Stimulated activated CD4-positive, alpha-beta T cell treated with anti-CD3 and anti-CD28 coated beads, TNF-alpha, amount 100 ng/mL, for 24 hours (primary cell): Measurements from ENCODE around the gene ABI1.
"Not testable (repeated sequence)": the region's sequence is repeated elsewhere in the genome, so short reads cannot be mapped to it uniquely, and the experiment has no call there.

Experiments used
- DNase-seq, 3 experiments: peaks; one replicate each; pipeline ENCODE4 v3.0.0-alpha.2; 2020; ENCODE audit warnings: low read depth in 3 of 3

ABI1 gene

DNA sequence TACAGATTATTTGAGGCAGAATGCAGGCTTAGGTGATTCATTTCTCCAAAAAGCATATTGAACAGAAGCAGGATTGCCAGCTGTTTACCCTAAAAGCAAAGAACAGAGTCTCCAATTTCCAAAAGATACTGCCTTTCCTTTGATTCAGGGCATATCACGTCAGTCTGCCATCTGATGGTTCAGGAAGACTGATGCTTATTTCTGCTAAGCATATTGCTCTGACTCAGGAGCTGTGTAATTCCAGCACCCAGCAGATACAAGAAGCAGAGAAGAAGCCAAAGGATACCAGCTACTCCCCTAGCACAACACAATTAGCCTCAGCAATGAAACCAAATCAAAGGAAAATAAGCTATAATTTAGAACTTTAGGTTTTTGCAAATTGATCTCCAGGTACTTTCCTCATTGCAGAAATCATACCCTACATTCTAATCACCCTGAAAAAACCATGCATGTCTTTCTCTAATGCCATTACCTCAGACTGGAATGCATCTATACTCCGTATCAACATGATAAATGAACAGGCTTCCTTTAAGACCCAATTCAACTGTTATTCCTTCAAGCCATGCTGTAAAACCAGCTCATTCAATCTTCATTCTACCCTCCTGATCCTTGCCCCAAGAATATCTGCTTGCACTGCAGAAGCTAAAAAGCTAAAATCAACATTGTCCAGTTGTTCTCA is 55.1 kb downstream of the ABI1 start:
- no peak for DNase-seq

DNA sequence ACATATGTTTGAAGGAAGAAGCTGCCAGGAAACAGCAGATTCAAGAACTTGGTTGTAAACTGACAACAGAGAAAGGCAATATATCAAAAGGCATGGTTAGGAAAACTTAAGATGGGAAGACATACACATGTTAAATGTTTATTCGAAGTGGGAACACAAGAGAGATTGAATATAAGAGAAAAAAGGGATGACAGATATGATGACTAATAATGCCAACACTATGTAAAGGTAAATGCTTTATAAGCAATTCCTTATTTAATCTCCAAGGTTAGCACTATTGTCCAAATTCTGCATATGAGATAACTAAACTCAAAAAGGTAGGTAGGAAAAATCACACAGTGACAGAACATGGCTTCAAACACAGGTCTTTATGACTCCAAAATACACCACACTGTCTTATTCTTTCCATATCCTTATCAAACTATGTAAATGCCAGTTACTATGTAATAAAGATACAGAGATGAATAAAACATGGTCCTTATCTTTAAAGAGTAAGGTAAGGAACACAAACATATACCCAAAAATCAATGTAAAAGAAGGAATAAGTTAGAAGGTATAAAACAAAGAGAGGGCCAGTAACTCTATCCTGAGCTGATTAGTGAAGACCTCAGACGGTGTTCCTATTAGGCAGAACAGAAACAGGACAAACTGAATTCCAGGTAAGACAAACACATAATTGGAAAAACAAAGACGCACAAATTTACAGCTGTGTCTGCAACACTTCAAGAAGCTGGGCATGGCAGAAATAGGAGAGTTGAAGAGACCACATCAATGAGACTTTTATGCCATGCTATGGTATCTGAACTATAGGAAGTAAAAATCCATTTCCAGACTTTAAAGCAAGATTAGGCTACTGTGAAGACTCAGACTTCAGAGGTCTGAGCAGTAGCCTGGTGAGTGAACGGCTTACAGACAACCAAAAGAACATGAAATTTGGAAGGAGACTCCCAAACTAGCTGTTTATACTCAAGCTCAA is 56.1 kb downstream of the ABI1 start:
- no peak for DNase-seq

- DNase-seq: no peak
These were observed 56.9 kb downstream of the ABI1 start for GRCh38 chr10:26803849-26804248.

GRCh38 chr10:26802527-26802926 is 58.2 kb downstream of the ABI1 start:
- DNase-seq: no peak

- DNase-seq: no peak
These were observed 58.9 kb downstream of the ABI1 start for GRCh38 chr10:26801831-26802230.

- DNase-seq: no peak
These were observed 59.5 kb downstream of the ABI1 start for GRCh38 chr10:26801274-26801673.

DNA sequence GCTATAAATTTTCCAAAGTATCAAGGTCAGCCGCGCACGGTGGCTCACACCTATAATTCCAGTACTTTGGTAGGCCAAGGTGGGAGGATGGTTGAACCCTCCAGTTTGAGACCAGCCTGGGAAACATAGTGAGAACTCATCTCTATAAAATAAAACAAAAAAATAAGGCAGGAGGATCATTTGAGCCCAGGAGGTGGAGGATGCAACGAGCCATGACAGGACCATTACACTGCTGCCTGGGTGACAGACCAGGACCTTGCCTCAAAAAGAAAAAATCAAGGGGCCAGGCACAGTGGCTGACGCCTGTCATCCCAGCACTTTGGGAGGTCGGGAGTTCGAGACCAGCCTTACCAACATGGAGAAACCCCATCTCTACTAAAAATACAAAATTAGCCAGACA is 60.3 kb downstream of the ABI1 start:
- DNase-seq: no peak

GRCh38 chr10:26799342-26799741 is 61.4 kb downstream of the ABI1 start:
- no peak for DNase-seq

GRCh38 chr10:26798298-26798697 is 62.5 kb downstream of the ABI1 start:
- no peak for DNase-seq

DNA sequence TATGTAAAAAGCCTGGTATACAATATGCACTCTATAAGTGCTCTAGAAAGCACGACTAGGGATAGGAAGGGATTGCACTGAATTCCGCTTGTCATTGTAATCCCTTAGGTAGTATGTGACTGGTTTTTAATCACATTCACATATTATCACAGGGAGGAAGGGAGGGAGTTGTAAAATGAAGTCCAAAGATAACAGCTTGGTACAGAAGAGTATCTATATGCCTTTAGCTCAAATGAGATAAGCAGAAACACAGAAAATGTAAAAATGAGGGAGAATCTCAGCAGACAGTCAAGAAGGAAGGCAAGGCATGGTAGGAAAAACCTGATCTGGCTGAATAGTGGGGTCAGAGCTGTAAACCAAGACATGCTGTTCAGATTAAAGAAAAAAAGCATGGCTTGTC is 63.4 kb downstream of the ABI1 start:
- DNase-seq: no peak

- DNase-seq: no peak
These were observed 67.8 kb downstream of the ABI1 start for GRCh38 chr10:26792758-26793495.

- no peak for DNase-seq
These were observed 70.3 kb downstream of the ABI1 start for GRCh38 chr10:26790221-26790995.

DNA sequence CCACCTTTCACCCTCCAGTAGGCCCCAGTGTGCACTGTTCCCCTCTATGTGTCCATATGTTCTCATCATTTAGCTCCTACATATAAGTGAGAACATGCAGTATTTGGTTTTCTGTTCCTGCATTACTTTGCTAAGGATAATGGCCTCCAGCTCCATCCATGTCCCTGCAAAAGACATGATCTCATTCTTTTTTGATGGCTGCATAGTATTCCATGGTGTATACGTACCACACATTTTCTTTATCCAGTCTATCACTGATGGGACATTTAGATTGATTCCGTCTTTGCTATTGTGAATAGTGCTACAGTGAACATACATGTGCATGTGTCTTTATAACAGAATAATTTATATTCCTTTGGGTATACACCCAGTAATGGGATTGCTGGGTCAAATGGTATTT is 71.0 kb downstream of the ABI1 start:
- not testable (repeated sequence) for DNase-seq

- no peak for DNase-seq
These were observed 73.4 kb downstream of the ABI1 start for GRCh38 chr10:26787362-26787761.

- DNase-seq: no peak
These were observed 79.0 kb downstream of the ABI1 start for GRCh38 chr10:26781797-26782196.

GRCh38 chr10:26780793-26781601 is 79.8 kb downstream of the ABI1 start:
- DNase-seq: peak in 1 of 3 experiments; percentile 14

- no peak for DNase-seq
These were observed 80.5 kb downstream of the ABI1 start for GRCh38 chr10:26780106-26780792.

GRCh38 chr10:26779176-26779860 is 81.4 kb downstream of the ABI1 start:
- no peak for DNase-seq

GRCh38 chr10:26777686-26778085 is 83.1 kb downstream of the ABI1 start:
- no peak for DNase-seq
